Measurements from ENCODE around the gene DHX8.
A peak's percentile ranks its signal among the peaks of the same experiment; 100 is the strongest.
"Not testable (repeated sequence)": the region's sequence is repeated elsewhere in the genome, so short reads cannot be mapped to it uniquely, and the experiment has no call there.

DHX8 gene

DNA sequence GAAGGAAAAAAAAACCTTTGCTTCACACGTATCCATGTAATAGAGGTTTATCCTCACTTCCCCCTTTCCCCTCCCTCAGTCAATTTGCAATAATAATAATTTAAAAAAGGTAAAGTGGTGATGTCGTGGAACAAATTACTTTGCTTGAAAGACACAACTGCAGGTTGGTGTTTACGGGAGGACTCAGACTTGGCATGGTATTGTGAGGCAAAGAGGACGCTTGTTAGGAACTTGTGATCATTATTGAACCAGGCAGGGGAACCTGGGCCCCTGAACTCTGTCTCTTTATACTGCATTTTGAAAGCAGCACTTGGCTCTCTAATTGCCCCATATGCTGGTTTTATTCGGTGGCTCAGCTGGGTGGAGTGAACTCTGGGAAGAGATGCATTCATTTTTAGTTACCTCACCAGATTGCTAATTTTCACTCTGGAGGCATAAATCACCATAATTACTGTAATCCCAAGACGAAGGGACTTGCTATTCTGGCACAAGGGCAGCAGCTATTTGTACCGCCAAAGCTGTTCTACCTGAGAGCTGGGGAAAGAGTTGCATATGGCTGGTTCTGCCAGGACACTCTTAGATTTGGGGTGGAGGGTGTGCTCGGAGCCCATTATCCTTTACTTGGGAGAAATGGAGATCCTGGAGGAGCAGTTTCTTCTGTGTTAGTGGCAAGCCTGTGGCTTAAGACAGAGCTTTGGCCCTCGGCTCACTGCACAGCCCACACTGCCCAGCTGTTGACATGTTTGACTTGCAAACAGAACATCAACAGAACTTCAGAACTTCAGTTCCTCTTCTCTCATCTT lies 5.7 kb upstream of the DHX8 start:
- TF ChIP-seq, protein P1, sequence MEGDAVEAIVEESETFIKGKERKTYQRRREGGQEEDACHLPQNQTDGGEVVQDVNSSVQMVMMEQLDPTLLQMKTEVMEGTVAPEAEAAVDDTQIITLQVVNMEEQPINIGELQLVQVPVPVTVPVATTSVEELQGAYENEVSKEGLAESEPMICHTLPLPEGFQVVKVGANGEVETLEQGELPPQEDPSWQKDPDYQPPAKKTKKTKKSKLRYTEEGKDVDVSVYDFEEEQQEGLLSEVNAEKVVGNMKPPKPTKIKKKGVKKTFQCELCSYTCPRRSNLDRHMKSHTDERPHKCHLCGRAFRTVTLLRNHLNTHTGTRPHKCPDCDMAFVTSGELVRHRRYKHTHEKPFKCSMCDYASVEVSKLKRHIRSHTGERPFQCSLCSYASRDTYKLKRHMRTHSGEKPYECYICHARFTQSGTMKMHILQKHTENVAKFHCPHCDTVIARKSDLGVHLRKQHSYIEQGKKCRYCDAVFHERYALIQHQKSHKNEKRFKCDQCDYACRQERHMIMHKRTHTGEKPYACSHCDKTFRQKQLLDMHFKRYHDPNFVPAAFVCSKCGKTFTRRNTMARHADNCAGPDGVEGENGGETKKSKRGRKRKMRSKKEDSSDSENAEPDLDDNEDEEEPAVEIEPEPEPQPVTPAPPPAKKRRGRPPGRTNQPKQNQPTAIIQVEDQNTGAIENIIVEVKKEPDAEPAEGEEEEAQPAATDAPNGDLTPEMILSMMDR (conservative IDR thresholded peaks at IDR 0.05), result no peak
- no peak for TF ChIP-seq ZFX (IDR thresholded peaks at IDR 0.05)
- H3K27ac ChIP-seq, result no peak overlapping the region

DNA sequence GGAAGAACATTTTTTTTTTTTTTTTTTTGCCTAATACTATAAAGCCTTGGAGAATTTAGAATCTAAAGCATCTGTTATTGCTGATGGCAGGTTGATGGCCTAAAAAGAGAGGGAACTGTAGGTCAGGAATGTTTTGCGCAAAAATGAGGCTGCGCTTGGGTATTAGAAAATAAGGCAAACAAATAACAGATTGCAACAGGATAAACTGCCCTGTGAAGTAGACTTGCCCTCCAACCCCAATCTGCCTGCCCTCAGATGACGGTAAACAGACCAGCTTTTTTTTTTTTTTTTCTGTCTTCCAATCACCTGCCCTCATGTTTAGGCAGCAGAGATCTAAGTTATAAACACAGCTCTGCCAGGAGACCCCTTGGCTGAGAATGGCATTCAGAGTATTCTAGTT lies 3.8 kb upstream of the DHX8 start:
- TF ChIP-seq, protein P1 (conservative IDR thresholded peaks at IDR 0.05), result no peak
- TF ChIP-seq ZFX (IDR thresholded peaks at IDR 0.05), result no peak
- no peak overlapping the region for H3K27ac ChIP-seq

DNA sequence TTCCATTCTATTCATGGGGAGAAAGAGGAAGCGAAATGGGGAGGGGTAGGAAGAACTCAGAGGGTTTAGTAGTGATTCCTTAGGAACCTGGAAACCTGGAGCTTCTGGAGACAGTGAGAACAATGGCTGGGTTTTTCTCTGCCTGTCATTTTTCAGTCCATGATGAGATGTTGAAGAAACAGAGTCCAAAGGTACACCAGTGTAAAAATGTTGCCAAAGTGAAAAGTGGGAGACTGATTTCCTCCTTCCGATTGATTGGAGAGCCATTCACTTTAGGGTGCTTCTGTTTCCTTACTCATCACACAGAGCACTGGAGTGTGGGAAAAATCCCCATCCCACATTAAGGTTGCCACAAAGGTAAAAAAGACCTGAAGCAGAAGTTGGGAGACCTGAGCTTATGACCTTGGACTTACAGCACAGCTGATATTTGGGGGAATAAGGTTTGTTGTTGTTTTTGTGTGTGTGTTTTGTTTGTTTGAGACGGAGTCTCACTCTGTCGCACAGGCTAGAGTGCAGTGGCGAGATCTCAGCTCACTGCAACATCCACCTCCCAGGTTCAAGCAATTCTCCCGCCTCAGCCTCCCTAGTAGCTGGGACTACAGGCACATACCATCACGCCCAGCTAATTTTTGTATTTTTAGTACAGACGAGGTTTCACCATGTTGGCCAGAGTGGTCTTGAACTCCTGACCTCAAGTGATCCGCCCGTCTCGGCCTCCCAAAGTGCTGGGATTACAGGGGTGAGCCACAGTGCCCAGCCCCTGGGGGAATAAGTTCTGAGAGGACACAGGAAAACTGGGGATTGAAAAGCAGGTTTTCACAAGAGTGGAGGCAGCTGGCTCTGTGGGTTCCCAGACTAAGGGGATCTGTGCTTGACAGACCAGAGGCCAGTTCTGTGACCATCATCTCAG lies 1.4 kb upstream of the DHX8 start:
- TF ChIP-seq, protein P1 (conservative IDR thresholded peaks at IDR 0.05), result no peak
- no peak for TF ChIP-seq ZFX (IDR thresholded peaks at IDR 0.05)
- H3K27ac ChIP-seq, result peak overlapping the region; percentile 84

DNA sequence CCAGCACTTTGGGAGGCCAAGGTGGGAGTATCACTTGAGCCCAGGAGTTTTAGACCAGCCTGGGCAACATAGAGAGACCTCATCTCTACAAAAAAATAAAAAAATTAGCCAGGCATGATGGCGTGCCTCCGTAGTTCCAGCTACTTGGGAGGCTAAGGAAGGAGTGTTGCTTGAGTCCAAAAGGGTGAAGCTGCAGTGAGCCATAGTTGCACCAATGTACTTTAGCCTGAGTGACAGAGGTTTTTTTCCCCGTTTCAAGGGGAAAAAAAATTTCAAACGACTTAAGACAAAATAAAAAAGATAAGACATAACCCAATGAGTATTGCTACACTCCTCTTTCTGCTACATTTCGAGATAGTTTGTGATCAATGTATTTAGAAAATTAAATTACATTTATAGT lies 6.8 kb downstream of the DHX8 start:
- TF ChIP-seq ZFX (IDR thresholded peaks at IDR 0.05), result no peak
- TF ChIP-seq, protein P1 (conservative IDR thresholded peaks at IDR 0.05), result no peak
- no peak overlapping the region for H3K27ac ChIP-seq

DNA sequence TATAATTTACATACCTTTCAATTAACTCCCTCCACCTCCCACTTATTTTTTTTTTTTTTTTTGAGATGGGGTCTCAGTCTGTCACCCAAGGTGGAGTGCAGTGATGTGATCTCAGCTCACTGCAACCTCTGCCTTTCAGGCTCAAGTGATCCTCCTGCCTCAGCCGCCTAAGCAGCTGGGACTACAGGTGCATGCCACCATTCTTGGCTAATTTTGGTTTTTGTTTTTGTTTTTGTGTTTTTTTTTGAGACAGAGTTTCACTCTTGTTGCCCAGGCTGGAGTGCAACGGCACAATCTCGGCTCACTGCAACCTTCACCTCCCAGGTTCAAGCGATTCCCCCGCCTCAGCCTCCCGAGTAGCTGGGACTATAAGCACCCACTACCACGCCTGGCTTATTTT lies 25.7 kb downstream of the DHX8 start:
- not testable (repeated sequence) for H3K27ac ChIP-seq

DNA sequence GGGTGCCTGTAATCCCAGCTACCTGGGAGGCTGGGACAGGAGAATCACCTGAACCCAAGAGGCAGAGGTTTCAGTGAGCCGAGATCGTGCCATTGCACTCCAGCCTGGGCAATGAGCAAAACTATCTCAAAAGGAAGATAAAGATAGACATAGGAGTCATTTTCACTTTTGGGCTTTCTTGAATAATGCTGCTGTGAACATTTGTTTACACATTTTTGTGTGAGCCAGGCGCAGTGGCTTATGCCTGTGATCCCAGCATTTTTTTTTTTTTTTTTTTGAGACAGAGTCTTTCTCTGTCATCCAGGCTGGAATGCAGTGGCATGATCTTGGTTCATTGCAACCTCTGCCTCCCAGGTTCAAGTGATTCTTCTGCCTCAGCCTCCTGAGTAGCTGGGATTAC lies 27.4 kb downstream of the DHX8 start:
- H3K27ac ChIP-seq, result not testable (repeated sequence)

DNA sequence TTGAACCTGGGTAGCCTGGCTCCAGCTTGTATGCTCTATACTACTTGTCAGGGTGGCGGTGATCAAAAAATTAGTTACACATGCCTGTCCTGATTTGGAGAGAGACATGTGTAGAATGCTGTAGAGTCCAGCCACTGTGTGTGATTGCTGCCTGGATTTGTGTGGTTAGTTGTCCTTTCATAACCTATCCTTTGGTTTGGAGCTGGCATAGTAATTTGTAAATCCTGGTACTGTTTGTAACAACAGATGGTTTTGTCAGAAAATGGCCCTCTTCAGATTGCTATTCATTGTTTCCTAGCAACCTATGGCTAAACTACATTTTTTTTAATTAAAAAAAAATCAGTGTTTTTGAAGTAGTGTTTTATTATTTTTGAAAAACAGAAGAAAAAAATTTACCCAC lies 31.9 kb downstream of the DHX8 start:
- TF ChIP-seq, protein P1 (conservative IDR thresholded peaks at IDR 0.05), result no peak
- no peak for TF ChIP-seq ZFX (IDR thresholded peaks at IDR 0.05)
- no peak overlapping the region for H3K27ac ChIP-seq

DNA sequence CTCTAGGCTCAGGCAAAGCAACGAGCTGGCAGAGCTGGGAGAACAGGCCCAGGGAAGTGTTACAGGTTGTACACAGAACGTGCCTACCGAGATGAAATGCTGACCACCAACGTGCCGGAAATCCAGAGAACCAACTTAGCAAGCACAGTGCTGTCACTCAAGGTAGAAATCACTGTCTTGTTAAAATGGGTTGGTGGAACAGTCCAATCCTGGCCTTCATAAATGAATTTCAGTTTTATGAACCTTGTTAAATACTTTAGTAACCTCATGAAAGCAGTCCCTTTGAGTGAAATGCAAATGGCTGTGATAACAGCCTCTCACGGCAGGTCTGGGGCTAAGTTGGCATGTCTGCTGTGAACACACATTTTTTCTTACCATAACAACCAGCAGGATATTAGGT lies 33.4 kb downstream of the DHX8 start:
- TF ChIP-seq, protein P1 (conservative IDR thresholded peaks at IDR 0.05), result no peak
- TF ChIP-seq ZFX (IDR thresholded peaks at IDR 0.05), result no peak
- no peak overlapping the region for H3K27ac ChIP-seq

Measured in C4-2B (cell line).